Measurements from ENCODE around the gene ODR4. TPM values are rescaled to one million over a fixed set of nuclear protein-coding genes. Genes with fewer than 3 reads are reported as not detected.
"Not testable (repeated sequence)": the region's sequence is repeated elsewhere in the genome, so short reads cannot be mapped to it uniquely, and the experiment has no call there.

ODR4 gene
- total RNA-seq, 1 experiment from 2014 or later, result 16.6 TPM

DNA sequence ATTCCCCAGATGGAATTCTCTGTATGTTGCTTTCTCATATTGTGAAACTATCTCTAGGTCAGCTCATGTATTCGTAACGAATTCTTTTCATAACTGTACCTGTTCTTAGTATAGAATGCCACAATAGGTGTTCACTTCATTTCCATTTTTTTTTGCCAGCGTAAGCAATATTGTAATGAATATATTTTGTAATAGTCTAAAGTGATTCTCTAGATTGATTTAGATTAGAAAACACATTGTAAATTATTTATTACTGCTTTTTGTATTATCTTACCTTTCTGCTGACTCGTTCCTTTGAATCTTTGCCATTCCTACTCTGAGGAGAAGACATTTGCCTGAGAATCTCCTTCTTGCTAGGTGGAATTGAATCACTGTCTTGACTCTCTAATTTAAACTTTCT, 70.5 kb downstream of the ODR4 start:
- Histone ChIP-seq H3K27ac (ENCODE audit: low read length) (no peak overlapping the region), H3K36me3 (ENCODE audit: control insufficient read depth, insufficient read depth, low read length) (no peaks in the 10 kb centered on the region), H3K4me3 (ENCODE audit: low read depth in 2 of 2, low read length in 2 of 2) (no peak overlapping the region), H3K27me3 (ENCODE audit: control insufficient read depth, insufficient read depth, low read length) (no peaks in the 10 kb centered on the region), H3K9me3 (ENCODE audit: control insufficient read depth, insufficient read depth, low read depth, low read length) (no peaks in the 10 kb centered on the region), H3K4me1 (ENCODE audit: control insufficient read depth, insufficient read depth, low read length) (no peaks in the 10 kb centered on the region)
- in situ Hi-C loops (cut with HindIII; ENCODE audit: low pct_unique_long_range_greater_than_20kb, low sequenced_read_pairs) (no loop called here), intact Hi-C loops (cut with micrococcal nuclease; ENCODE audit: unreplicated experiment) (no loop called here)
- no TSS peak for BruUV-seq (replicated peaks)
- no peak for DNase-seq (ENCODE audit: low read depth, low spot score)
- POLR2A ChIA-PET, result no interaction called here
- ATAC-seq, result no peak
- CTCF ChIA-PET, result no interaction called here
- TF ChIP-seq, protein P1, sequence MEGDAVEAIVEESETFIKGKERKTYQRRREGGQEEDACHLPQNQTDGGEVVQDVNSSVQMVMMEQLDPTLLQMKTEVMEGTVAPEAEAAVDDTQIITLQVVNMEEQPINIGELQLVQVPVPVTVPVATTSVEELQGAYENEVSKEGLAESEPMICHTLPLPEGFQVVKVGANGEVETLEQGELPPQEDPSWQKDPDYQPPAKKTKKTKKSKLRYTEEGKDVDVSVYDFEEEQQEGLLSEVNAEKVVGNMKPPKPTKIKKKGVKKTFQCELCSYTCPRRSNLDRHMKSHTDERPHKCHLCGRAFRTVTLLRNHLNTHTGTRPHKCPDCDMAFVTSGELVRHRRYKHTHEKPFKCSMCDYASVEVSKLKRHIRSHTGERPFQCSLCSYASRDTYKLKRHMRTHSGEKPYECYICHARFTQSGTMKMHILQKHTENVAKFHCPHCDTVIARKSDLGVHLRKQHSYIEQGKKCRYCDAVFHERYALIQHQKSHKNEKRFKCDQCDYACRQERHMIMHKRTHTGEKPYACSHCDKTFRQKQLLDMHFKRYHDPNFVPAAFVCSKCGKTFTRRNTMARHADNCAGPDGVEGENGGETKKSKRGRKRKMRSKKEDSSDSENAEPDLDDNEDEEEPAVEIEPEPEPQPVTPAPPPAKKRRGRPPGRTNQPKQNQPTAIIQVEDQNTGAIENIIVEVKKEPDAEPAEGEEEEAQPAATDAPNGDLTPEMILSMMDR (IDR thresholded peaks at IDR 0.05), result no peak
- TF ChIP-seq SIN3A (IDR thresholded peaks at IDR 0.05; ENCODE audit: borderline replicate concordance, insufficient read depth, low read depth, low read length) (no peak), TCF7L2 (IDR thresholded peaks at IDR 0.05; ENCODE audit: low read depth, low read length) (no peak), POLR2AphosphoS5 (IDR thresholded peaks at IDR 0.05; ENCODE audit: low read depth, low read length) (no peak)
- TF ChIP-seq, protein P2, sequence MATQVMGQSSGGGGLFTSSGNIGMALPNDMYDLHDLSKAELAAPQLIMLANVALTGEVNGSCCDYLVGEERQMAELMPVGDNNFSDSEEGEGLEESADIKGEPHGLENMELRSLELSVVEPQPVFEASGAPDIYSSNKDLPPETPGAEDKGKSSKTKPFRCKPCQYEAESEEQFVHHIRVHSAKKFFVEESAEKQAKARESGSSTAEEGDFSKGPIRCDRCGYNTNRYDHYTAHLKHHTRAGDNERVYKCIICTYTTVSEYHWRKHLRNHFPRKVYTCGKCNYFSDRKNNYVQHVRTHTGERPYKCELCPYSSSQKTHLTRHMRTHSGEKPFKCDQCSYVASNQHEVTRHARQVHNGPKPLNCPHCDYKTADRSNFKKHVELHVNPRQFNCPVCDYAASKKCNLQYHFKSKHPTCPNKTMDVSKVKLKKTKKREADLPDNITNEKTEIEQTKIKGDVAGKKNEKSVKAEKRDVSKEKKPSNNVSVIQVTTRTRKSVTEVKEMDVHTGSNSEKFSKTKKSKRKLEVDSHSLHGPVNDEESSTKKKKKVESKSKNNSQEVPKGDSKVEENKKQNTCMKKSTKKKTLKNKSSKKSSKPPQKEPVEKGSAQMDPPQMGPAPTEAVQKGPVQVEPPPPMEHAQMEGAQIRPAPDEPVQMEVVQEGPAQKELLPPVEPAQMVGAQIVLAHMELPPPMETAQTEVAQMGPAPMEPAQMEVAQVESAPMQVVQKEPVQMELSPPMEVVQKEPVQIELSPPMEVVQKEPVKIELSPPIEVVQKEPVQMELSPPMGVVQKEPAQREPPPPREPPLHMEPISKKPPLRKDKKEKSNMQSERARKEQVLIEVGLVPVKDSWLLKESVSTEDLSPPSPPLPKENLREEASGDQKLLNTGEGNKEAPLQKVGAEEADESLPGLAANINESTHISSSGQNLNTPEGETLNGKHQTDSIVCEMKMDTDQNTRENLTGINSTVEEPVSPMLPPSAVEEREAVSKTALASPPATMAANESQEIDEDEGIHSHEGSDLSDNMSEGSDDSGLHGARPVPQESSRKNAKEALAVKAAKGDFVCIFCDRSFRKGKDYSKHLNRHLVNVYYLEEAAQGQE (IDR thresholded peaks at IDR 0.05; ENCODE audit: insufficient read depth in 1 of 2, low read depth in 2 of 2, low read length in 1 of 2), result no peak

DNA sequence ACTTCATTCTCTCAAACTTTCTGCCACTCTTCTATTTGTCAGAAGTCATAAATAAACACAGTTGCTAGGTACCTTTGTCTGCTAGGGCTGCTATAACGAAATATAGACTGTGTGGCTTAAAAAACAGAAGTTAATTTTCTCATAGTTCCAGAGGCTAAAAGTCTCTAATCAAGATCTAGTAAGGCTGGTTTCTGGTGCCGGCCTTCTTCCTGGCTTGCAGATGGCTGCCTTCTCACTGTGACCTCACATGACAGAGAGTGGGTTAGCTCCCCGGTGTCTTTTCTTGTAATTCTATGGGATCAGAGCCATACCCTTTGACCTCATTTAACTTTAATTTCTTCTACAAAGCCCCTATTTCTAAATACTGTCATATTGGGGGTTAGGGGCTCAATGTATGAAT, 79.3 kb downstream of the ODR4 start:
- ChIA-PET CTCF (no interaction called here), POLR2A (no interaction called here)
- H3K4me3 ChIP-seq (ENCODE audit: low read depth in 2 of 2, low read length in 2 of 2), result no peak overlapping the region
- no peaks in the 10 kb centered on the region for H3K9me3 ChIP-seq (ENCODE audit: control insufficient read depth, insufficient read depth, low read depth, low read length)
- no peaks in the 10 kb centered on the region for H3K4me1 ChIP-seq (ENCODE audit: control insufficient read depth, insufficient read depth, low read length)
- intact Hi-C loops (cut with micrococcal nuclease; ENCODE audit: unreplicated experiment) (no loop called here), in situ Hi-C loops (cut with HindIII; ENCODE audit: low pct_unique_long_range_greater_than_20kb, low sequenced_read_pairs) (no loop called here)
- H3K27ac ChIP-seq (ENCODE audit: low read length), result no peak overlapping the region
- H3K27me3 ChIP-seq (ENCODE audit: control insufficient read depth, insufficient read depth, low read length), result no peaks in the 10 kb centered on the region
- BruUV-seq (replicated peaks), result no TSS peak
- ATAC-seq (no peak), DNase-seq (ENCODE audit: low read depth, low spot score) (no peak)
- TF ChIP-seq SIN3A (IDR thresholded peaks at IDR 0.05; ENCODE audit: borderline replicate concordance, insufficient read depth, low read depth, low read length), result no peak
- TF ChIP-seq POLR2AphosphoS5 (IDR thresholded peaks at IDR 0.05; ENCODE audit: low read depth, low read length), result no peak
- no peaks in the 10 kb centered on the region for H3K36me3 ChIP-seq (ENCODE audit: control insufficient read depth, insufficient read depth, low read length)

DNA sequence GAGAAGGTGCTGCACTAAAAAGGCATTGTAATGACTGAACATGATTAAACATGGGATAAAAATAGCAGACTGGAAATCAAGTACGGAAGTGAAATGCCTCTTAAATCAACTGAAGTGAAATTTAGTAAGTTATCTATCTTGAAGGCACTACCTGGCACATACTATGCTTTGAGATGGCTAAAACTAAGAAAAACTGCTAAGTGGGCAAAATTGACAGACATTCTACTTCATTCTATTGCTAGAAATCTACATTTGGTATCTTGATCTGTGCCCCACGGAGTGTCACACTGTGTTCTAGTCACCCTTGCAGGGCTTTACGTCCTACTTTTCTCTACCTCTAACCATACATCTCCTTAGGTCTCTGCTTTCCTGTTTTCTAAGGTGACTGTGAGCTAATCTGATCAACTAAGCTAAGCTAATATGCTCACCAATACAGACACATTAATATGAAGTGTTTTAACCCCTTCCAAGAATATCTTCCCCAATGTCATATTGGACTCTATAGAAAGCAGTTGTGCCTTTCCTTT, 81.2 kb downstream of the ODR4 start:
- intact Hi-C loops (cut with micrococcal nuclease; ENCODE audit: unreplicated experiment) (no loop called here), in situ Hi-C loops (cut with HindIII; ENCODE audit: low pct_unique_long_range_greater_than_20kb, low sequenced_read_pairs) (no loop called here)
- no peaks in the 10 kb centered on the region for H3K36me3 ChIP-seq (ENCODE audit: control insufficient read depth, insufficient read depth, low read length)
- no peaks in the 10 kb centered on the region for H3K27me3 ChIP-seq (ENCODE audit: control insufficient read depth, insufficient read depth, low read length)
- BruUV-seq (replicated peaks), result no TSS peak
- no peak for ATAC-seq
- ChIA-PET POLR2A (no interaction called here), CTCF (no interaction called here)
- no peak for DNase-seq (ENCODE audit: low read depth, low spot score)
- no peak for TF ChIP-seq TCF7L2 (IDR thresholded peaks at IDR 0.05; ENCODE audit: low read depth, low read length)
- TF ChIP-seq SIN3A (IDR thresholded peaks at IDR 0.05; ENCODE audit: borderline replicate concordance, insufficient read depth, low read depth, low read length), result no peak
- no peak overlapping the region for H3K4me3 ChIP-seq (ENCODE audit: low read depth in 2 of 2, low read length in 2 of 2)
- H3K9me3 ChIP-seq (ENCODE audit: control insufficient read depth, insufficient read depth, low read depth, low read length), result no peaks in the 10 kb centered on the region
- no peaks in the 10 kb centered on the region for H3K4me1 ChIP-seq (ENCODE audit: control insufficient read depth, insufficient read depth, low read length)
- H3K27ac ChIP-seq (ENCODE audit: low read length), result no peak overlapping the region

DNA sequence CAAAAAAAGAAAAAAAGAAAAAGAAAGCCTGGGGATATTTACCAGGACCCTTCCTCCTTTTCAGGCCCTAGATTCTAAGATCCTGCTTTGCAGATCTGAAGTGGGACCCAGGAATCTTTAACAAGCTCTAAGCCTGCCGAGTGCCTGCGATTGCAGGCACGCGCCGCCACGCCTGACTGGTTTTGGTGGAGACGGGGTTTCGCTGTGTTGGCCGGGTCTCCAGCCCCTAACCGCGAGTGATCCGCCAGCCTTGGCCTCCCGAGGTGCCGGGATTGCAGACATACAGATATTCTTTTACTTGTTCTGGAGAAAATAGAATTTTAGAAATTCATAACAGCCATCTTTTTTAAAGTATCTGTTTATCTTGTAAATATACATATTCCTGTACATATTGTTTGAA, 83.5 kb downstream of the ODR4 start:
- H3K36me3 ChIP-seq (ENCODE audit: control insufficient read depth, insufficient read depth, low read length); H3K27me3 ChIP-seq (ENCODE audit: control insufficient read depth, insufficient read depth, low read length); CTCF ChIA-PET; H3K4me3 ChIP-seq (ENCODE audit: low read depth in 2 of 2, low read length in 2 of 2); in situ Hi-C loops (cut with HindIII; ENCODE audit: low pct_unique_long_range_greater_than_20kb, low sequenced_read_pairs); H3K4me1 ChIP-seq (ENCODE audit: control insufficient read depth, insufficient read depth, low read length); BruUV-seq (replicated peaks); POLR2A ChIA-PET; H3K27ac ChIP-seq (ENCODE audit: low read length); intact Hi-C loops (cut with micrococcal nuclease; ENCODE audit: unreplicated experiment); DNase-seq (ENCODE audit: low read depth, low spot score); ATAC-seq; H3K9me3 ChIP-seq (ENCODE audit: control insufficient read depth, insufficient read depth, low read depth, low read length): not testable (repeated sequence)
